DND-41 (cell line): ENCODE data around the gene OR52D1.

Experiments used
- CTCF ChIP-seq: IDR thresholded peaks from 2 replicates; pipeline ENCODE4 v1.5.1; 2012; ENCODE audit warnings: borderline replicate concordance, low read length, moderate library complexity, mild to moderate bottlenecking; ENCODE audit not compliant: poor library complexity, severe bottlenecking; ENCODE audit errors: extremely low read depth
- EZH2 ChIP-seq: IDR thresholded peaks from 3 replicates; pipeline ENCODE4 v1.6.1; 2012; ENCODE audit warnings: borderline replicate concordance, low read depth, mild to moderate bottlenecking, moderate library complexity, low read length, inconsistent platforms; ENCODE audit not compliant: severe bottlenecking

DNA sequence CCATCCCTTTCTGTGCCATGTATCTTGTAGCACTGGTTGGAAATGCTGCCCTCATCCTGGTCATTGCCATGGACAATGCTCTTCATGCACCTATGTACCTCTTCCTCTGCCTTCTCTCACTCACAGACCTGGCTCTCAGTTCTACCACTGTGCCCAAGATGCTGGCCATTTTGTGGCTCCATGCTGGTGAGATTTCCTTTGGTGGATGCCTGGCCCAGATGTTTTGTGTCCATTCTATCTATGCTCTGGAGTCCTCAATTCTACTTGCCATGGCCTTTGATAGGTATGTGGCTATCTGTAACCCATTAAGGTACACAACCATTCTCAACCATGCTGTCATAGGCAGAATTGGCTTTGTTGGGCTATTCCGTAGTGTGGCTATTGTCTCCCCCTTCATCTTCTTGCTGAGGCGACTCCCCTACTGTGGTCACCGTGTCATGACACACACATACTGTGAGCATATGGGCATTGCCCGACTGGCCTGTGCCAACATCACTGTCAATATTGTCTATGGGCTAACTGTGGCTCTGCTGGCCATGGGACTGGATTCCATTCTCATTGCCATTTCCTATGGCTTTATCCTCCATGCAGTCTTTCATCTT lies 414 bp downstream of the OR52D1 start:
- no peak for TF ChIP-seq CTCF
- TF ChIP-seq EZH2 = no peak
